ENCODE results near the gene B3GALT5. TPM values are rescaled to one million over a fixed set of nuclear protein-coding genes. Genes with fewer than 3 reads are reported as not detected.

Gene B3GALT5
- total RNA-seq, 1 donor from 2014 or later = 7.3 TPM

GRCh38 chr21:39597595-39597994 is 15.1 kb upstream of the B3GALT5 start:
- H3K27ac Mint-ChIP-seq (ENCODE audit: unreplicated experiment) = no peak overlapping the region
- TF ChIP-seq CTCF (IDR thresholded peaks at IDR 0.05; ENCODE audit: unreplicated experiment) = no peak
- no peaks in the 10 kb centered on the region for H3K36me3 Mint-ChIP-seq (ENCODE audit: low read depth, unreplicated experiment)
- H3K27me3 Mint-ChIP-seq (ENCODE audit: unreplicated experiment) = peaks cover 4% of the 10 kb centered on the region
- DNase-seq (ENCODE audit: low spot score) = no peak
- H3K4me3 Mint-ChIP-seq (ENCODE audit: unreplicated experiment) = no peak overlapping the region
- H3K9me3 Mint-ChIP-seq (ENCODE audit: unreplicated experiment) = no peaks in the 10 kb centered on the region
- peaks cover 3% of the 10 kb centered on the region for H3K4me1 Mint-ChIP-seq (ENCODE audit: unreplicated experiment)

- H3K9me3 Mint-ChIP-seq (ENCODE audit: unreplicated experiment) = no peaks in the 10 kb centered on the region
- peaks cover 4% of the 10 kb centered on the region for H3K27me3 Mint-ChIP-seq (ENCODE audit: unreplicated experiment)
- H3K27ac Mint-ChIP-seq (ENCODE audit: unreplicated experiment) = no peak overlapping the region
- H3K4me3 Mint-ChIP-seq (ENCODE audit: unreplicated experiment) = no peak overlapping the region
- no peak for DNase-seq (ENCODE audit: low spot score)
- no peak for TF ChIP-seq CTCF (IDR thresholded peaks at IDR 0.05; ENCODE audit: unreplicated experiment)
- no peaks in the 10 kb centered on the region for H3K36me3 Mint-ChIP-seq (ENCODE audit: low read depth, unreplicated experiment)
- H3K4me1 Mint-ChIP-seq (ENCODE audit: unreplicated experiment) = peaks cover 3% of the 10 kb centered on the region
These were observed 13.4 kb upstream of the B3GALT5 start for GRCh38 chr21:39599191-39599970.

GRCh38 chr21:39601187-39601928 is 11.4 kb upstream of the B3GALT5 start:
- no peaks in the 10 kb centered on the region for H3K36me3 Mint-ChIP-seq (ENCODE audit: low read depth, unreplicated experiment)
- no peak for TF ChIP-seq CTCF (IDR thresholded peaks at IDR 0.05; ENCODE audit: unreplicated experiment)
- H3K27ac Mint-ChIP-seq (ENCODE audit: unreplicated experiment) = no peak overlapping the region
- no peaks in the 10 kb centered on the region for H3K9me3 Mint-ChIP-seq (ENCODE audit: unreplicated experiment)
- peaks cover 4% of the 10 kb centered on the region for H3K27me3 Mint-ChIP-seq (ENCODE audit: unreplicated experiment)
- DNase-seq (ENCODE audit: low spot score) = no peak
- peaks cover 3% of the 10 kb centered on the region for H3K4me1 Mint-ChIP-seq (ENCODE audit: unreplicated experiment)
- H3K4me3 Mint-ChIP-seq (ENCODE audit: unreplicated experiment) = no peak overlapping the region

- DNase-seq (ENCODE audit: low spot score) = no peak
- Mint-ChIP-seq H3K4me1 (ENCODE audit: unreplicated experiment) (peaks cover 3% of the 10 kb centered on the region), H3K9me3 (ENCODE audit: unreplicated experiment) (no peaks in the 10 kb centered on the region), H3K27me3 (ENCODE audit: unreplicated experiment) (peaks cover 4% of the 10 kb centered on the region), H3K36me3 (ENCODE audit: low read depth, unreplicated experiment) (no peaks in the 10 kb centered on the region), H3K27ac (ENCODE audit: unreplicated experiment) (no peak overlapping the region), H3K4me3 (ENCODE audit: unreplicated experiment) (no peak overlapping the region)
- TF ChIP-seq CTCF (IDR thresholded peaks at IDR 0.05; ENCODE audit: unreplicated experiment) = no peak
These were observed 10.6 kb upstream of the B3GALT5 start for GRCh38 chr21:39602076-39602689.

Measured in endothelial cell (in vitro differentiated cells).